Upper lobe of left lung (tissue), 6 donors: Measurements from ENCODE around the gene WDR19. TPM values are rescaled to one million over a fixed set of nuclear protein-coding genes. Genes with fewer than 3 reads are reported as not detected.

Source experiments
- ATAC-seq, 2 donors: fragments of 200-7000 bp; cut with Tn5 transposase; one replicate each; pipeline ENCODE4 v1.9.1; 2022; ENCODE audit warnings: mild to moderate bottlenecking in 2 of 2, moderate library complexity in 2 of 2; ENCODE audit not compliant: low FRiP score in 2 of 2
- DNase-seq, 2 donors: peaks; one replicate each; pipeline ENCODE4 v3.0.0-alpha.2; 2019 to 2020
- H3K27ac ChIP-seq, 4 donors: fragments of 200-600 bp; sonication (generic); one replicate each; pipeline ENCODE4 v1.5.1; 2016 to 2019
- H3K27me3 ChIP-seq, 4 donors: fragments of 200-600 bp; sonication (generic); one replicate each; pipeline ENCODE4 v1.5.1; 2017 to 2019
- H3K36me3 ChIP-seq, 4 donors: fragments of 200-600 bp; sonication (generic); one replicate each; pipeline ENCODE4 v1.5.1; 2016 to 2019
- H3K4me1 ChIP-seq, 4 donors: fragments of 200-600 bp; sonication (generic); one replicate each; pipeline ENCODE4 v1.5.1; 2018 to 2019
- H3K4me3 ChIP-seq, 4 donors: fragments of 200-600 bp; sonication (generic); one replicate each; pipeline ENCODE4 v1.5.1; 2017 to 2019; ENCODE audit warnings: mild to moderate bottlenecking in 2 of 4, moderate library complexity in 1 of 4
- H3K9me3 ChIP-seq, 4 donors: fragments of 200-600 bp; sonication (generic); one replicate each; pipeline ENCODE4 v1.5.1; 2018 to 2019
- CTCF ChIP-seq, 6 experiments: fragments of 450-650 bp in 4 of 6; fragments of 200-600 bp in 2 of 6; sonication (generic) in 2 of 6; IDR thresholded peaks; one replicate each; pipeline ENCODE4 v1.5.1; 2016 to 2019; ENCODE audit warnings: antibody characterized with exemption in 6 of 6
- EP300 ChIP-seq, 4 donors: sonication (generic); formaldehyde crosslinking; IDR thresholded peaks; one replicate each; pipeline ENCODE4 v1.5.1; 2017; ENCODE audit warnings: antibody characterized with exemption in 4 of 4, control low read depth in 2 of 4
- POLR2A ChIP-seq, 4 donors: fragments of 450-650 bp; IDR thresholded peaks; one replicate each; pipeline ENCODE4 v1.5.1; 2016 to 2017; ENCODE audit warnings: antibody characterized with exemption in 4 of 4, mild to moderate bottlenecking in 2 of 4
- POLR2AphosphoS5 ChIP-seq, 2 donors: sonication (generic); formaldehyde crosslinking; IDR thresholded peaks; one replicate each; pipeline ENCODE4 v1.5.1; 2017; ENCODE audit warnings: antibody characterized with exemption in 2 of 2
- WGBS, 2 donors: methylation state at CpG; one replicate each; pipeline ENCODE4 v1.1.5; 2017 to 2018; 5-methylcytosine and 5-hydroxymethylcytosine counted together
- total RNA-seq, 6 donors: library from RNA; depleted of rRNA in 4 of 6; stranded (reverse); fragments of >200 nt in 4 of 6; gene quantifications; one replicate each; pipeline versions ENCODE4 v1.1.0 to v1.2.1, GENCODE V29; 2016 to 2021
- donor health status: DM: no; HTN: no; CAD: no; lungs with moderate emphysema.
- donor health status: DM: no; HTN: yes; CAD: no; lungs with severe emphysema.

WDR19 gene
- total RNA-seq, 6 donors from 2014 or later = 27.1 to 211 (median 52.3) TPM

GRCh38 chr4:39228377-39228776 lies 46.0 kb downstream of the WDR19 start:
- TF ChIP-seq EP300 (IDR thresholded peaks at IDR 0.05) (no peak), CTCF (IDR thresholded peaks at IDR 0.05) (no peak)
- ATAC-seq (no peak), DNase-seq (no peak)
- Histone ChIP-seq H3K9me3 (no peaks in the 10 kb centered on the region), H3K27ac (no peak overlapping the region), H3K27me3 (no peaks in the 10 kb centered on the region), H3K4me3 (no peak overlapping the region), H3K4me1 (no peaks in the 10 kb centered on the region), H3K36me3 (peaks cover 0 to 25% (median 3%) of the 10 kb centered on the region in 4 donors)
- 93 to 94% methylated on average over 4 of the region's 4 CpGs for WGBS, 2 donors

GRCh38 chr4:39230462-39230861 lies 48.1 kb downstream of the WDR19 start:
- 92 to 95% methylated on average over 2 of the region's 2 CpGs for WGBS, 2 donors
- TF ChIP-seq POLR2A (IDR thresholded peaks at IDR 0.05) = no peak
- no peak for TF ChIP-seq EP300 (IDR thresholded peaks at IDR 0.05)
- TF ChIP-seq POLR2AphosphoS5 (IDR thresholded peaks at IDR 0.05) = no peak
- no peak for TF ChIP-seq CTCF (IDR thresholded peaks at IDR 0.05)
- Histone ChIP-seq H3K4me3 (no peak overlapping the region), H3K4me1 (no peaks in the 10 kb centered on the region), H3K36me3 (peaks cover 0 to 33% (median 3%) of the 10 kb centered on the region in 4 donors), H3K27ac (no peak overlapping the region), H3K9me3 (no peaks in the 10 kb centered on the region), H3K27me3 (no peaks in the 10 kb centered on the region)
- ATAC-seq (no peak), DNase-seq (no peak)

- ATAC-seq (no peak), DNase-seq (no peak)
- Histone ChIP-seq H3K4me1 (no peaks in the 10 kb centered on the region), H3K36me3 (peaks cover 0 to 33% (median 3%) of the 10 kb centered on the region in 4 donors), H3K27ac (no peak overlapping the region), H3K4me3 (no peak overlapping the region), H3K27me3 (no peaks in the 10 kb centered on the region), H3K9me3 (no peaks in the 10 kb centered on the region)
- 97 to 99% methylated on average over 3 of the region's 3 CpGs for WGBS, 2 donors
- TF ChIP-seq POLR2A (IDR thresholded peaks at IDR 0.05) (no peak), EP300 (IDR thresholded peaks at IDR 0.05) (no peak), POLR2AphosphoS5 (IDR thresholded peaks at IDR 0.05) (no peak), CTCF (IDR thresholded peaks at IDR 0.05) (no peak)
These were observed 49.3 kb downstream of the WDR19 start for GRCh38 chr4:39231660-39232059.

- no peak for ATAC-seq
- no peaks in the 10 kb centered on the region for H3K9me3 ChIP-seq
- peaks cover 0 to 33% (median 3%) of the 10 kb centered on the region in 4 donors for H3K36me3 ChIP-seq
- 83 to 95% methylated on average over 7 of the region's 7 CpGs for WGBS, 2 donors
- H3K27ac ChIP-seq = no peak overlapping the region
- no peak for TF ChIP-seq EP300 (IDR thresholded peaks at IDR 0.05)
- TF ChIP-seq CTCF (IDR thresholded peaks at IDR 0.05) = no peak
- TF ChIP-seq POLR2A (IDR thresholded peaks at IDR 0.05) = no peak
- no peak for TF ChIP-seq POLR2AphosphoS5 (IDR thresholded peaks at IDR 0.05)
- no peaks in the 10 kb centered on the region for H3K27me3 ChIP-seq
- DNase-seq = no peak
- no peaks in the 10 kb centered on the region for H3K4me1 ChIP-seq
- H3K4me3 ChIP-seq = no peak overlapping the region
These were observed 49.8 kb downstream of the WDR19 start for GRCh38 chr4:39232100-39232499.

GRCh38 chr4:39233114-39233513 lies 50.8 kb downstream of the WDR19 start:
- no peaks in the 10 kb centered on the region for H3K27me3 ChIP-seq
- peaks cover 0 to 39% (median 5%) of the 10 kb centered on the region in 4 donors for H3K36me3 ChIP-seq
- no peak for TF ChIP-seq POLR2AphosphoS5 (IDR thresholded peaks at IDR 0.05)
- TF ChIP-seq POLR2A (IDR thresholded peaks at IDR 0.05) = no peak
- no peak for TF ChIP-seq CTCF (IDR thresholded peaks at IDR 0.05)
- no peak for TF ChIP-seq EP300 (IDR thresholded peaks at IDR 0.05)
- H3K4me3 ChIP-seq = no peak overlapping the region
- 89 to 95% methylated on average over 2 of the region's 2 CpGs for WGBS, 2 donors
- H3K9me3 ChIP-seq = no peaks in the 10 kb centered on the region
- no peak for ATAC-seq
- H3K4me1 ChIP-seq = no peaks in the 10 kb centered on the region
- no peak for DNase-seq
- no peak overlapping the region for H3K27ac ChIP-seq
